Activated CD8-positive, alpha-beta memory T cell treated with anti-CD3 and anti-CD28 coated beads for 48 hours (primary cell): Measurements from ENCODE around the gene MTHFSD.

Source experiments
- DNase-seq, 3 experiments: peaks; one replicate each; pipeline ENCODE4 v3.0.0-alpha.2; 2020; ENCODE audit warnings: low read depth in 2 of 3, low spot score in 2 of 3

The MTHFSD gene

GRCh38 chr16:86492267-86492960 lies 62.6 kb downstream of the MTHFSD start:
- DNase-seq = no peak

GRCh38 chr16:86491640-86492023 lies 63.4 kb downstream of the MTHFSD start:
- no peak for DNase-seq

GRCh38 chr16:86490859-86491639 lies 64.0 kb downstream of the MTHFSD start:
- DNase-seq = no peak

GRCh38 chr16:86485746-86486145 lies 69.3 kb downstream of the MTHFSD start:
- DNase-seq = no peak

- no peak for DNase-seq
These were observed 70.8 kb downstream of the MTHFSD start for GRCh38 chr16:86484240-86484639.

GRCh38 chr16:86481607-86482006 lies 73.4 kb downstream of the MTHFSD start:
- no peak for DNase-seq

- DNase-seq = no peak
These were observed 74.6 kb downstream of the MTHFSD start for GRCh38 chr16:86480444-86480843.
